Ovary (tissue), 3 donors: ENCODE results near the gene TPCN2.

ENCODE experiments used
- POLR2A ChIP-seq: fragments of 450-650 bp; IDR thresholded peaks from one replicate; pipeline ENCODE4 v1.6.1; 2017; ENCODE audit warnings: antibody characterized with exemption, mild to moderate bottlenecking, moderate library complexity
- TF ChIP-seq, protein P1 (sequence below), 3 donors: fragments of 450-650 bp in 2 of 3; fragments of 200-600 bp in 1 of 3; IDR thresholded peaks; one replicate each; pipeline versions ENCODE4 v1.5.1 to v1.8.0; 2016 to 2022; ENCODE audit warnings: antibody characterized with exemption in 3 of 3, mild to moderate bottlenecking in 1 of 3
- donor health status: DM: no; HTN: no; CAD: no.

DNA sequence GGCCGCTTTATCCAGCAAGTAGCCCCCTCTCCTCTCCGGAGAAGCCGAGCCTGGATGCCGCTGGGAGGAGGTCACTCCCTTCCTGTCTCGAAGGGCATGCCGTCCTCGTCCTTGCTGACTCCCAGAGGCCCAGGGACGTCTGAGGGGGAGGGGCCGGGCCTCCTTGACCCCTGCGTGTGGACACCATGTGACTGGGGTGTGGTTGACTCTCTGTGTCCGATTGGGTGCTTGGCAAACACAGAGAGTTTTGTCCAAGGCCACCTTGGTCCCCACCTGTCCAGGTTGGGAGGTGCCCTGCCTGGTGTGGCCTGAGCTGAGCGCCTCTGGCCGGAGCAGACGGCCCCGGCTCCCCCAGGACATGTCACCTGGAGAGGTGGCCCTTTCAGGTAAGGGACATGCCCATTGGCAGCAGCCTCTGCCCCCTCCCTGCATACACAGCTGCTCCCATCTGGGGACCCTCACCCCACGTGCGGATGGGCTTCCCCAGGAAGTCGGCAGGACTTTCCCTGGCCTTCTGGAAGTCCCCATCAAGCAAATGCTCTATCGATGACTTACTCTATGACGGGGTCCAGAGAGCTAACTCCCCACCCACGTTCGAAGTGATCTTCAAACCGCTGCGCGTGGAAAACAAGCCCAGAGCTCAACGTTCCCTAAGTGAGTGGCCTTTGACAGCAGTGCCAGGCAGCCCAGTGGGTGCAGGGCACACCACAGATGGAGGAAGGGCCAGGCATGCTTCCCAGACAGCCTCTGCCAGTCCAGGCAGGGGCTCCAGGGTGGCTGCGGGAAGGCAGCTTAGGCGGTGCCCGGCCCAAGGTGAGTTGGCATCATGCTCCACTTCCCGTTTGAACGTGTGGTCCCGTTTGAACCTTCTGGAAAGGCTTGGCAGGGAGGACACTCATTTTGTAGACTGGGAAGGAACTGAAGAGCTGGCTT lies 106.8 kb downstream of the TPCN2 start, which contains the start of gene SMIM38:
- TF ChIP-seq, protein P1, sequence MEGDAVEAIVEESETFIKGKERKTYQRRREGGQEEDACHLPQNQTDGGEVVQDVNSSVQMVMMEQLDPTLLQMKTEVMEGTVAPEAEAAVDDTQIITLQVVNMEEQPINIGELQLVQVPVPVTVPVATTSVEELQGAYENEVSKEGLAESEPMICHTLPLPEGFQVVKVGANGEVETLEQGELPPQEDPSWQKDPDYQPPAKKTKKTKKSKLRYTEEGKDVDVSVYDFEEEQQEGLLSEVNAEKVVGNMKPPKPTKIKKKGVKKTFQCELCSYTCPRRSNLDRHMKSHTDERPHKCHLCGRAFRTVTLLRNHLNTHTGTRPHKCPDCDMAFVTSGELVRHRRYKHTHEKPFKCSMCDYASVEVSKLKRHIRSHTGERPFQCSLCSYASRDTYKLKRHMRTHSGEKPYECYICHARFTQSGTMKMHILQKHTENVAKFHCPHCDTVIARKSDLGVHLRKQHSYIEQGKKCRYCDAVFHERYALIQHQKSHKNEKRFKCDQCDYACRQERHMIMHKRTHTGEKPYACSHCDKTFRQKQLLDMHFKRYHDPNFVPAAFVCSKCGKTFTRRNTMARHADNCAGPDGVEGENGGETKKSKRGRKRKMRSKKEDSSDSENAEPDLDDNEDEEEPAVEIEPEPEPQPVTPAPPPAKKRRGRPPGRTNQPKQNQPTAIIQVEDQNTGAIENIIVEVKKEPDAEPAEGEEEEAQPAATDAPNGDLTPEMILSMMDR (IDR thresholded peaks at IDR 0.05) = no peak
- no peak for TF ChIP-seq POLR2A
